C1 segment of cervical spinal cord (tissue), 14 donors: Measurements from ENCODE around the gene NAALADL1.
"Not testable (repeated sequence)": the region's sequence is repeated elsewhere in the genome, so short reads cannot be mapped to it uniquely, and the experiment has no call there.

Experiments used
- DNase-seq, 14 donors: peaks; one replicate each; lab custom pipeline; 2025; lab: John Stamatoyannopoulos, UW

NAALADL1 gene

GRCh38 chr11:65016705-65017104 is 41.6 kb downstream of the NAALADL1 start:
- DNase-seq: no peak

GRCh38 chr11:65014726-65015227 is 43.6 kb downstream of the NAALADL1 start:
- DNase-seq: no peak

GRCh38 chr11:65013888-65014725 is 44.2 kb downstream of the NAALADL1 start, which contains the start of gene ARL2:
Gene ARL2, plus strand, starts transcription at chr11:65014160. Its CDS starts 48 bp downstream, at chr11:65014208.
- DNase-seq: peak; percentile 65 to 97 (median 86)

- DNase-seq: peak in 13 of 14 donors; percentile 52 to 97 (median 84)
Observed at GRCh38 chr11:65013130-65013887, 45.0 kb downstream of the NAALADL1 start.

- no peak for DNase-seq
Observed at GRCh38 chr11:65008873-65009272, 49.5 kb downstream of the NAALADL1 start.

DNA sequence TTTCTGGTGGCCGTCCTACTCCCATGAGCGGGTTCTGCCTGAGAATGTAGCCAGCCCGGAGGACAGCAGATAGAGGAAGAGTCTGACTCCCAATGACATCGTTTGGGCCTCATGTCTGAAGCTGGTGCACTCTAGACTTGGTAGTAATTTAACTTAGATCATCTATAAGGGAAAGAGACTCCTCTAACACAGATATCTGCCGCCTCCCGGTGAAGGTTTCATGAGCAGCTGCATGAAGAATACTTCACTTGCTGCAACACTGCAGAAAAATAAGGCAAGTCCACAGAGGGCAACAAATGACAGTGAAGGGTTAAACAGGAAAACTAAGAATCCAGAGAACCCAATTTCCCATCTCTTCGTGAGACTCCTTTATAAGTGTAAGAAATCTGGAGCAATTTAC is 50.3 kb downstream of the NAALADL1 start:
- no peak for DNase-seq

DNA sequence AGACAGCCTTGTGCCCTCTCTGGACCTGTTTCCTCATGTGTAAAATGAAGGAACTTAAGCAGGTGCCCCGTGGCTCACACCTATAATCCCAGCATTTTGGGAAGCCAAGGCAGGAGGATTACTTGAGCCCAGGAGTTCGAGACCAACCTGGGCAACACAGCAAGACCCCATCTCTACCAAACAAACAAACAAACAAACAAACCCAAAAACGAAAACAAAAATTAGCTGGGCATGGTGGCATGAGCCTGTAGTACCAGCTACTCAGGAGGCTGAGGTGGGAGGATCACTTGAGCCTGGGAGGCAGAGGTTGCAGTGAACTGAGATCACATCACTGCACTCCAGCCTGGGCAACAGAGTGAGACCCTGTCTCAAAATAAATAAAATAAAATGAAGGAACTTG is 54.4 kb downstream of the NAALADL1 start:
- DNase-seq: not testable (repeated sequence)

DNA sequence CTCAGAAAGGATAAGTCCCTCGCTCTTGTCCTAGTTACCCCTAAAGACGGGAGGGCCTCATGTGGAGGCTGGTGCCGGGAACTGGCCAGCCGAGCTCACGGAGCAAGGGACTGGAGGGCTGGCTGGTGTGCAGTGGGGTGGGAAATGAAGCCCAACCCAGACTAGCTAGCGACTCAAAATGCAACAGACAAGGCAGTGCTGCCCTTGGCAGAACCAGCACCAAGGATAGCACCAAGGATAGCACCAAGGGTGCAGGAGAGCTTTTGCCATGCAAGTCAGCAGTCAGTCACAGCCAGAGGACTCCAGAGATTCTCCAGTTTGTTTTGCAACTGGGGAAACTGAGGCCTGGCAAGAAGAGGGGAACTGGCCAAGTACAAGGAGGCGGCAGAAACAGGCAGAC is 55.1 kb downstream of the NAALADL1 start:
- DNase-seq: no peak

DNA sequence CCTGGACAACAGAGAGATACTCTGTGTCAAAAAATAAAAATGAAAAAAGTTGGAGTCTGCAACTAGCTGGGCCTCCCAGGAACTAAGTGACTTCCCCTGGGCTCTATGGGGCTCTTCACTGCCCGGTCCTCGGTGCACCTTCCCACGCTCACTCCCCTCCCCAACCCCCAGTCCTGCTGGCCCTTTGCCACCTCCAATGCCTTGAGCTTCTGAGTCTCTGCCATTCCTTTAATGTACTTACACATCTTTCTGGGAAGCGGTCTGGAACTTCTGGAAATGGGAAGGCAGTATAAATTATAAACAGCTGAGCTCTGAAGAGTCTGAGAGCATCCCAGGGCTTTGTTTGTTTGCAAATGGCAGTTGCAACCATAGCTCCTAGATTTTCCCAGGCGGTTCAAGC is 55.6 kb downstream of the NAALADL1 start:
- DNase-seq: no peak

DNA sequence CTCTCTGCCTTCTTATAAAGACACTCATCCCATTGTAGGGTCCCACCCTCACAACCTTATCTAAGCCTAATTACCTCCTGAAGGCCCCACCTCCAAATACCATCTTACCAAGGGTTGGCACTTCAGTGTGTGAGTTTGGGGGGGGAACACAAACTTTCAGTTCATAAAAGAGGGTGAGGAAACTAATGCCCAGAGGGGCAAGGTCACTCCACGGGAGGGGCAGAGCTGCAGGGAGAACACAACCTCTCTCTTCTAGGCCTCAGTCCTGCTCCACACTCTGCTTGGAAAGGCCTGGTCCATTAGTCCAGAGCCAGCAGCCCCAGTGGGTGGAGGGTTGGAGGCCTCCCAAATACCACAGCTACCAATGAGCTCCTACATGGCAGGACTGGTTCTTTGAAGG is 58.9 kb downstream of the NAALADL1 start:
- DNase-seq: no peak

DNA sequence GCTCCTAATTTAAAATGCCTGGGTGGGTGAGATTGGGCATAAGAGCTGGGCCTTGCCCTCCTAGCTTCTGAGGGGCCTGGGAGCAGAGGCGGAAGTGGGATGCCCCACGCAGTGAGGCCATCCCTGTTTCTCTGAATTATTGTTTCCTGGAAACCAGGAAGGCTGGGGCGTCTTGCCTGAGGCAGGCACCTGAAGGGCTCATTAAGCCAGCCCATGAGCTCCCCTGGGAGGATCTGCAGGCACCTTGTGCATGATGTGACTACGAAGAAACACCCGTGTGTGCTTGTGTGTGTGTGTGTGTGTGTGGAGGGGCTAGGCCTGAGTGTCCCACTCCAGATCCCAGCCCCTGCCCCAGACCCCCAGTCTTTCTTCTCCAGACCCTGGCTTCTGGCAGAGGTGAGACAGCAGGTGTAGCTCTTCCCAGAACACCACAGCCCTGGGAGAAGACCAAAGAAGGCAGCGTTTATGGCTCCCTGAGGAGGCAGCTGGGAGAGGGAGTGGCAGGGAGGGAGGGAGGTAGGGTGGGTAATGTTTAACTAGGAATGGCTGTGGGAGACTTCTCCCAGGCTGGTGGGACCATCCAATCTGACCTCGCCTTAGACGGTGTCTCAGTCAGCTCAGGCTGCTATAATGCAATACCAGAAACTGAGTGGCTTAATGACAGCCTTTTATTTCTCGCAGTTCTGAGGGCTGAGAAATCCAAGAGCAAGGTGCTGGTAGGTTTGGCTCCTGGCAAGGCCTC is 59.5 kb downstream of the NAALADL1 start:
- DNase-seq: no peak

- no peak for DNase-seq
Observed at GRCh38 chr11:64998141-64998540, 60.2 kb downstream of the NAALADL1 start.

- DNase-seq: peak in 12 of 14 donors; percentile 14 to 82 (median 39)
Observed at GRCh38 chr11:64996710-64997380, 61.5 kb downstream of the NAALADL1 start, which contains the start of gene BATF2. Gene BATF2, minus strand, starts transcription at chr11:64996971. Its CDS starts 57 bp downstream, at chr11:64996914.

DNA sequence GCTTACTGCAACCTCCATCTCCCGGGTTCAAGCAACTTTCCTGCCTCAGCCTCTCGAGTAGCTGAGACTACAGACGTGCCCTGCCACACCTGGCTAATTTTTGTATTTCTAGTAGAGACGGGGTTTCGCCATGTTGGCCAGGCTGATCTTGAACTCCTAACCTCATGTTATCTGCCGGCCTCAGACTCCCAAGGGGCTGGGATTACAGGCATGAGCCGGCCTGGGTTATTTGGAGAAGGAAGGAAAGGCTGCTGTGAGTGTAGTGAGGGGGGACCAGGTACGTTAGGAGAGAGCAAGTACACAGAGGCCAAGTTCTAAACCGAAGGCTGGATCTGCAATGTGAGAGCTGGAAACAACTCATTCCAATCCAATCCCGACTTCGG is 62.0 kb downstream of the NAALADL1 start:
- DNase-seq: no peak
